Measurements from ENCODE around the gene RAB3A.

The RAB3A gene

GRCh38 chr19:18229474-18229873 is 25.6 kb upstream of the RAB3A start:
- Histone ChIP-seq H3K36me3 (ENCODE audit: insufficient read depth, low read length) (no peaks in the 10 kb centered on the region), H3K9me3 (ENCODE audit: control insufficient read depth, insufficient read depth, low read length) (no peaks in the 10 kb centered on the region), H3K9ac (ENCODE audit: low read depth, low read length) (no peak overlapping the region), H3K4me1 (ENCODE audit: insufficient read depth, low read length) (peaks cover 18% of the 10 kb centered on the region)

GRCh38 chr19:18227781-18228271 is 24.0 kb upstream of the RAB3A start:
- Histone ChIP-seq H3K9me3 (ENCODE audit: control insufficient read depth, insufficient read depth, low read length) (no peaks in the 10 kb centered on the region), H3K36me3 (ENCODE audit: insufficient read depth, low read length) (no peaks in the 10 kb centered on the region), H3K9ac (ENCODE audit: low read depth, low read length) (no peak overlapping the region), H3K4me1 (ENCODE audit: insufficient read depth, low read length) (peaks cover 18% of the 10 kb centered on the region)

GRCh38 chr19:18226956-18227780 is 23.3 kb upstream of the RAB3A start:
- Histone ChIP-seq H3K36me3 (ENCODE audit: insufficient read depth, low read length) (no peaks in the 10 kb centered on the region), H3K9ac (ENCODE audit: low read depth, low read length) (no peak overlapping the region), H3K9me3 (ENCODE audit: control insufficient read depth, insufficient read depth, low read length) (no peaks in the 10 kb centered on the region), H3K4me1 (ENCODE audit: insufficient read depth, low read length) (peaks cover 15% of the 10 kb centered on the region)

GRCh38 chr19:18225702-18226468 is 22.0 kb upstream of the RAB3A start, which contains the start of gene PDE4C:
Gene PDE4C, minus strand, starts transcription at chr19:18226438. Its CDS starts 23 bp downstream, at chr19:18226415.
- H3K9me3 ChIP-seq (ENCODE audit: control insufficient read depth, insufficient read depth, low read length): no peaks in the 10 kb centered on the region
- peak within 1 kb of the TSS; percentile 97; the same call in 1 of the 2 replicates for H3K9ac ChIP-seq (ENCODE audit: low read depth, low read length)
- H3K4me1 ChIP-seq (ENCODE audit: insufficient read depth, low read length): peaks cover 4% of the 10 kb centered on the region
- H3K36me3 ChIP-seq (ENCODE audit: insufficient read depth, low read length): no peaks in the 10 kb centered on the region

GRCh38 chr19:18225355-18225701 is 21.5 kb upstream of the RAB3A start:
- H3K9me3 ChIP-seq (ENCODE audit: control insufficient read depth, insufficient read depth, low read length): no peaks in the 10 kb centered on the region
- no peaks in the 10 kb centered on the region; the same call in 1 of the 2 replicates for H3K4me1 ChIP-seq (ENCODE audit: insufficient read depth, low read length)
- H3K36me3 ChIP-seq (ENCODE audit: insufficient read depth, low read length): no peaks in the 10 kb centered on the region
- H3K9ac ChIP-seq (ENCODE audit: low read depth, low read length): peak overlapping the region; percentile 97; the same call in 1 of the 2 replicates

GRCh38 chr19:18224525-18225354 is 20.9 kb upstream of the RAB3A start:
- H3K36me3 ChIP-seq (ENCODE audit: insufficient read depth, low read length): no peaks in the 10 kb centered on the region
- peak overlapping the region; percentile 97 for H3K9ac ChIP-seq (ENCODE audit: low read depth, low read length)
- H3K4me1 ChIP-seq (ENCODE audit: insufficient read depth, low read length): no peaks in the 10 kb centered on the region; the same call in 1 of the 2 replicates
- no peaks in the 10 kb centered on the region for H3K9me3 ChIP-seq (ENCODE audit: control insufficient read depth, insufficient read depth, low read length)

GRCh38 chr19:18223860-18224524 is 20.1 kb upstream of the RAB3A start:
- Histone ChIP-seq H3K36me3 (ENCODE audit: insufficient read depth, low read length) (no peaks in the 10 kb centered on the region), H3K9me3 (ENCODE audit: control insufficient read depth, insufficient read depth, low read length) (no peaks in the 10 kb centered on the region), H3K9ac (ENCODE audit: low read depth, low read length) (peak overlapping the region; percentile 97), H3K4me1 (ENCODE audit: insufficient read depth, low read length) (no peaks in the 10 kb centered on the region; the same call in 1 of the 2 replicates)

GRCh38 chr19:18221815-18222725 is 18.2 kb upstream of the RAB3A start:
- H3K9me3 ChIP-seq (ENCODE audit: control insufficient read depth, insufficient read depth, low read length): no peaks in the 10 kb centered on the region

GRCh38 chr19:18220632-18221275 is 16.9 kb upstream of the RAB3A start:
- no peaks in the 10 kb centered on the region for H3K36me3 ChIP-seq (ENCODE audit: insufficient read depth, low read length)
- no peaks in the 10 kb centered on the region for H3K9me3 ChIP-seq (ENCODE audit: control insufficient read depth, insufficient read depth, low read length)
- H3K9ac ChIP-seq (ENCODE audit: low read depth, low read length): peak overlapping the region; percentile 42; the same call in 1 of the 2 replicates
- no peaks in the 10 kb centered on the region; the same call in 1 of the 2 replicates for H3K4me1 ChIP-seq (ENCODE audit: insufficient read depth, low read length)

More at GRCh38 chr19:18221815-18222725, 18.2 kb upstream of the RAB3A start:
- no peaks in the 10 kb centered on the region; the same call in 1 of the 2 replicates for H3K4me1 ChIP-seq (ENCODE audit: insufficient read depth, low read length)
- no peak overlapping the region for H3K9ac ChIP-seq (ENCODE audit: low read depth, low read length)
- no peaks in the 10 kb centered on the region for H3K36me3 ChIP-seq (ENCODE audit: insufficient read depth, low read length)

- H3K9me3 ChIP-seq (ENCODE audit: control insufficient read depth, insufficient read depth, low read length): no peaks in the 10 kb centered on the region
- no peaks in the 10 kb centered on the region for H3K36me3 ChIP-seq (ENCODE audit: insufficient read depth, low read length)
- H3K9ac ChIP-seq (ENCODE audit: low read depth, low read length): peak overlapping the region; percentile 37; the same call in 1 of the 2 replicates
- no peaks in the 10 kb centered on the region; the same call in 1 of the 2 replicates for H3K4me1 ChIP-seq (ENCODE audit: insufficient read depth, low read length)
Observed at GRCh38 chr19:18219911-18220631, 16.2 kb upstream of the RAB3A start.

- Histone ChIP-seq H3K9ac (ENCODE audit: low read depth, low read length) (no peak overlapping the region), H3K9me3 (ENCODE audit: control insufficient read depth, insufficient read depth, low read length) (no peaks in the 10 kb centered on the region), H3K36me3 (ENCODE audit: insufficient read depth, low read length) (no peaks in the 10 kb centered on the region), H3K4me1 (ENCODE audit: insufficient read depth, low read length) (no peaks in the 10 kb centered on the region; the same call in 1 of the 2 replicates)
Observed at GRCh38 chr19:18218600-18218999, 14.8 kb upstream of the RAB3A start.

GRCh38 chr19:18218159-18218558 is 14.3 kb upstream of the RAB3A start:
- H3K36me3 ChIP-seq (ENCODE audit: insufficient read depth, low read length): no peaks in the 10 kb centered on the region
- no peaks in the 10 kb centered on the region for H3K9me3 ChIP-seq (ENCODE audit: control insufficient read depth, insufficient read depth, low read length)
- H3K9ac ChIP-seq (ENCODE audit: low read depth, low read length): no peak overlapping the region

More at GRCh38 chr19:18218159-18218558, 14.3 kb upstream of the RAB3A start:
- no peaks in the 10 kb centered on the region; the same call in 1 of the 2 replicates for H3K4me1 ChIP-seq (ENCODE audit: insufficient read depth, low read length)

Measured in ES-I3 (cell line).